GM23248 (cell line): ENCODE data around the gene CELA2A. TPM values are rescaled to one million over a fixed set of nuclear protein-coding genes. Genes with fewer than 3 reads are reported as not detected.

ENCODE experiments used
- DNase-seq: peaks from one replicate; pipeline ENCODE4 v3.0.0-alpha.2; 2015
- H2AFZ ChIP-seq: fragments of 200-600 bp; sonication (generic); 2 replicates; pipeline ENCODE4 v1.6.1; 2016; ENCODE audit warnings: antibody characterized with exemption
- H3F3A ChIP-seq: fragments of 200-600 bp; sonication (generic); 2 replicates; pipeline ENCODE4 v1.6.1; 2016; ENCODE audit warnings: mild to moderate bottlenecking, antibody characterized with exemption, mixed run types; ENCODE audit not compliant: insufficient read depth
- H3K27ac ChIP-seq: fragments of 200-600 bp; sonication (generic); 2 replicates; pipeline ENCODE4 v1.5.1; 2016; ENCODE audit warnings: mild to moderate bottlenecking
- H3K27me3 ChIP-seq: fragments of 200-600 bp; sonication (generic); replicated peaks from 2 replicates; pipeline ENCODE4 v1.6.1; 2016; ENCODE audit warnings: mild to moderate bottlenecking; ENCODE audit not compliant: insufficient read depth
- H3K36me3 ChIP-seq: fragments of 200-600 bp; sonication (generic); 2 replicates; pipeline ENCODE4 v1.6.1; 2016; ENCODE audit warnings: low read depth, mild to moderate bottlenecking
- H3K4me1 ChIP-seq: fragments of 200-600 bp; sonication (generic); 2 replicates; pipeline ENCODE4 v1.6.1; 2016; ENCODE audit warnings: mild to moderate bottlenecking; ENCODE audit not compliant: insufficient read depth
- H3K4me2 ChIP-seq: fragments of 200-600 bp; sonication (generic); one replicate; pipeline ENCODE4 v1.6.1; 2016; ENCODE audit warnings: mild to moderate bottlenecking; ENCODE audit not compliant: unreplicated experiment
- H3K4me3 ChIP-seq: fragments of 200-600 bp; sonication (generic); 2 replicates; pipeline ENCODE4 v1.5.1; 2016; ENCODE audit warnings: mild to moderate bottlenecking
- H3K79me2 ChIP-seq: fragments of 200-600 bp; sonication (generic); 2 replicates; pipeline ENCODE4 v1.6.1; 2016; ENCODE audit warnings: mild to moderate bottlenecking; ENCODE audit not compliant: insufficient read depth
- H3K9ac ChIP-seq: fragments of 200-600 bp; sonication (generic); 2 replicates; pipeline ENCODE4 v1.6.1; 2016; ENCODE audit warnings: mild to moderate bottlenecking
- H3K9me2 ChIP-seq: fragments of 200-600 bp; sonication (generic); 2 replicates; pipeline ENCODE4 v1.6.1; 2016; ENCODE audit warnings: mixed run types, mild to moderate bottlenecking, moderate library complexity; ENCODE audit not compliant: insufficient read depth
- H3K9me3 ChIP-seq: fragments of 200-600 bp; sonication (generic); one replicate; pipeline ENCODE4 v1.6.1; 2017; ENCODE audit warnings: low read depth
- H4K20me1 ChIP-seq: fragments of 200-600 bp; sonication (generic); 2 replicates; pipeline ENCODE4 v1.6.0; 2016; ENCODE audit not compliant: insufficient read depth
- EZH2 ChIP-seq: fragments of 200-600 bp; sonication (generic); IDR thresholded peaks from 2 replicates; pipeline ENCODE4 v1.6.1; 2018; ENCODE audit warnings: antibody characterized with exemption, mild to moderate bottlenecking; ENCODE audit not compliant: insufficient read depth, poor library complexity, severe bottlenecking
- EZH2phosphoT487 ChIP-seq: fragments of 200-600 bp; sonication (generic); IDR thresholded peaks from 2 replicates; pipeline ENCODE4 v1.6.1; 2018; ENCODE audit warnings: antibody characterized with exemption, moderate library complexity, mild to moderate bottlenecking, low read depth; ENCODE audit not compliant: insufficient read depth
- WGBS, 2 experiments: methylation state at CpG; one replicate each; pipeline ENCODE4 v1.1.6; 2015 to 2017; ENCODE audit warnings: low lambda C conversion rate in 2 of 2, low coverage in 1 of 2; ENCODE audit errors: missing lambda C conversion rate in 2 of 2; 5-methylcytosine and 5-hydroxymethylcytosine counted together
- in situ Hi-C: fragments of 300-500 bp; cut with MboI; formaldehyde crosslinking; loops from 2 replicates; pipeline ENCODE4 v1.15.0; 2020
- polyA plus RNA-seq: library from polyadenylated mRNA; unstranded; fragments of >200 nt; fragmentation: Nextera tagmentation; extraction: Ambion mirVana; gene quantifications from 2 replicates; pipeline ENCODE4 v1.2.1, GENCODE V29; 2016
- total RNA-seq: library from RNA; depleted of rRNA; stranded (reverse); fragments of >200 nt; shearing (Covaris generic); gene quantifications from 2 replicates; pipeline ENCODE4 v1.2.3, GENCODE V29; 2014

Gene CELA2A
- total and polyA plus RNA-seq, 2 experiments from 2014 or later: not detected

DNA sequence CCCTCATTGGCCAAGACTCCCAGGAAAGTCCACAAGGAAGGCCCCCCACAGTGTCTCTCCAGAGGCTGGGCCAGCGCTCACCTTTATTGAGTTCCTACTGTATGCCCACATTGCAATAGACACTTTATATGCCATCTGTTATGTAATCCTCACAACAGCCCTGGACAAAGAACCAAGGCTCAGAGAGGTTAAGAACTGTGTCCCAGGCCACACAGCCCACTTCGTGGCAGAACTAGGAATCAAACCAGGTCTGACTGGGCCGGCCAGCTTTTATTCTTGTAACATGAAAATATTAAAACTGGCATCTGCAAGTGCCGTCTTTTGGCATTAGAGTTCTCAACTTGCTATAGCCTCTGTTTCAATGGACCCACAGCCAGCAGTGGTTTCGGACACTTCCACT is 13.8 kb upstream of the CELA2A start:
- no peaks in the 10 kb centered on the region for H4K20me1 ChIP-seq
- H2AFZ ChIP-seq: no peak overlapping the region
- in situ Hi-C loops: loop anchor here (25.0 kb wide), 1 partner anchor 305 kb away; no protein-coding TSS in a partner anchor
- H3K79me2 ChIP-seq: no peaks in the 10 kb centered on the region
- no peaks in the 10 kb centered on the region for H3K4me1 ChIP-seq
- no peaks in the 10 kb centered on the region for H3K9me3 ChIP-seq
- DNase-seq: no peak
- H3K27ac ChIP-seq: no peak overlapping the region
- H3K9me2 ChIP-seq: no peaks in the 10 kb centered on the region
- H3K27me3 ChIP-seq: no peaks in the 10 kb centered on the region
- H3K4me3 ChIP-seq: no peak overlapping the region
- H3K4me2 ChIP-seq: no peak overlapping the region
- no peak for TF ChIP-seq EZH2phosphoT487
- TF ChIP-seq EZH2: no peak
- H3F3A ChIP-seq: no peaks in the 10 kb centered on the region
- no peaks in the 10 kb centered on the region for H3K36me3 ChIP-seq
- WGBS, 2 experiments: 70 to 72% methylated on average over 5 of the region's 5 CpGs
- no peak overlapping the region for H3K9ac ChIP-seq

DNA sequence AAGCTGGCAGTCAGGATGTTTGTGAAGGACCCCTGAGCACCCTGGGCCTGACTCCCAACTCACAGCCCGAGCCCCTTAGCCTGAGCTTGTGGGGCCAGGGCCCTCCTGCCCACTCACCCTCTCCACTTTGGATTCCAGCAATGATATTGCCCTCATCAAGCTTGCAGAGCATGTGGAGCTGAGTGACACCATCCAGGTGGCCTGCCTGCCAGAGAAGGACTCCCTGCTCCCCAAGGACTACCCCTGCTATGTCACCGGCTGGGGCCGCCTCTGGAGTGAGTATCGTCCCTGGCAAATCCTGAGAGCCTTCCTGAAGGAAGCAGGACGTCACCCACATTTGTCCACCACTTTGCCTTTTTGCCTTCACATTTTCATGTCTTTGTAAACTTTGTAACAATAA is 13.3 kb upstream of the CELA2A start:
- Histone ChIP-seq H4K20me1 (no peaks in the 10 kb centered on the region), H3F3A (no peaks in the 10 kb centered on the region), H3K36me3 (no peaks in the 10 kb centered on the region), H3K4me3 (no peak overlapping the region), H2AFZ (no peak overlapping the region), H3K4me1 (no peaks in the 10 kb centered on the region), H3K9me3 (no peaks in the 10 kb centered on the region), H3K9ac (no peak overlapping the region), H3K4me2 (no peak overlapping the region), H3K27ac (no peak overlapping the region), H3K9me2 (no peaks in the 10 kb centered on the region), H3K79me2 (no peaks in the 10 kb centered on the region), H3K27me3 (no peaks in the 10 kb centered on the region)
- TF ChIP-seq EZH2 (no peak), EZH2phosphoT487 (no peak)
- DNase-seq: no peak
- in situ Hi-C loops: loop anchor here (25.0 kb wide), 1 partner anchor 306 kb away; no protein-coding TSS in a partner anchor
- WGBS, 2 experiments: 69 to 73% methylated on average over 5 of the region's 5 CpGs

DNA sequence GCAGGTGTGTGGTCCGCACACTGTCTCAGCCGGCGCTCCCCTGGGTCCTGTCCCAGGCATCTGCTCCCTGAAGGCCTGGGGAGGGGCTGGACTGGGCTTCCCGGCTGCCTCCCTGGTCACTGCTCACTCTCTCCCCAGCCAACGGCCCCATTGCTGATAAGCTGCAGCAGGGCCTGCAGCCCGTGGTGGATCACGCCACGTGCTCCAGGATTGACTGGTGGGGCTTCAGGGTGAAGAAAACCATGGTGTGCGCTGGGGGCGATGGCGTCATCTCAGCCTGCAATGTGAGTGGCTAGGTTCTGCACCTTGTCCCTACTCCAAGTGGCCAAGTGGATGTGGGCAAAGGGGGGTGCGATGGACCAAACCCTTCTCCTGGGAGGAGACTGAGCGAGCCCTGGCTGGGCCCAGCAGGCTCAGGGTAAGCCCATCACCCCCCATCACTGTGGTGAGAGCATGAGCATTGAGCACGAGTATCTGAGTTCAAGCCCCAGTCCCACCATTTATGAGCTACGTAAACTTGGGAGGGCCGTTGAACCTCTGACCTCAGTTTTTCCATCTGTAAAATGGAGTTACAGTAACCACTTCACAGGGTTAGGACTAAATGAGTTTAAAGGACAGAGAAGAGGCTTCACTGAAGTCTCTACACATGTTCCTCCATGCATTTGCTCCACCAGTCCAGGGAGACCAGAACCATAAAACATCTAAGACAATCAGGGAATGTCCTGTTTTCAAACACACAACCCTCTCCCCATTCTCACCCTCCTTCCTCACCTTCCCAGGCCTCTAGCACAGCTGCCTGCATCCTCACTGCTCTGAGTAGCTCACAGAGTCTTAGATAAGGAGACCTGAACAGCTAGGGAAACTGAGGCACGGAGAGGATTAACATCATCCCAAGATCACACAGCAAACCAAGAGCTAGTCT is 11.8 kb upstream of the CELA2A start:
- no peak overlapping the region for H3K4me2 ChIP-seq
- H3K9me3 ChIP-seq: no peaks in the 10 kb centered on the region
- TF ChIP-seq EZH2phosphoT487: no peak
- no peak for TF ChIP-seq EZH2
- no peak overlapping the region for H2AFZ ChIP-seq
- in situ Hi-C loops: loop anchor here (25.0 kb wide), 1 partner anchor 307 kb away; no protein-coding TSS in a partner anchor
- WGBS, 2 experiments: 87 to 89% methylated on average over 15 to 17 of the region's 17 CpGs
- no peaks in the 10 kb centered on the region for H3K79me2 ChIP-seq
- H3K36me3 ChIP-seq: no peaks in the 10 kb centered on the region
- no peaks in the 10 kb centered on the region for H3K4me1 ChIP-seq
- no peaks in the 10 kb centered on the region for H3K9me2 ChIP-seq
- H3K9ac ChIP-seq: no peak overlapping the region
- no peak for DNase-seq
- H3F3A ChIP-seq: no peaks in the 10 kb centered on the region
- no peaks in the 10 kb centered on the region for H4K20me1 ChIP-seq
- H3K27me3 ChIP-seq: no peaks in the 10 kb centered on the region
- no peak overlapping the region for H3K4me3 ChIP-seq
- H3K27ac ChIP-seq: no peak overlapping the region

DNA sequence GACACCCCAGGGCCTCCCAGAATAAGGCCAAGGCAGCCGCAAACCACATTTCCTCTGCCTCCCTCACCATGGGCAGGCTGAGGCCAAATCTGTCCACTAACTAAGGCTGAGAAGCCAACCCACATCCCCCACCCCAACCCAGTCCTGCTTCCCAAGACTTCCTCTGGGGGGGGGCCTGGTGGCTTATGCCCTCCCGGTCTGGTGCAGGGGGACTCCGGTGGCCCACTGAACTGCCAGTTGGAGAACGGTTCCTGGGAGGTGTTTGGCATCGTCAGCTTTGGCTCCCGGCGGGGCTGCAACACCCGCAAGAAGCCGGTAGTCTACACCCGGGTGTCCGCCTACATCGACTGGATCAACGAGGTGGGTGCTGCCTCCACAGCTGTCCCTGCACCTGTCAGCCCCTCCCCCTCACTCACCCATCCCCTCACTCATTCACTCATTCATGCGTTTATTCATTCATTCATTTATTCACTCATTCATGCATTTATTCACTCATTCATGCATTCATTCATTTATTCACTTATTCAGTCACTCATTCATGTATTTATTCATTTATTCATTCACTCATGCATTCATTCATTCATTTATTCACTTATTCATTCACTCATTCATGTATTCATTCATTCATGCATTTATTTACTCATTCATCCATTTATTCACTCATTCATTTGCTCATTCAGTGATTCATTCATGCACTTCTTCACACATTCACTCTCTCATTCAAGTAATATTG is 11.0 kb upstream of the CELA2A start:
- TF ChIP-seq EZH2: no peak
- Histone ChIP-seq H3K79me2 (no peaks in the 10 kb centered on the region), H3K9me2 (no peaks in the 10 kb centered on the region), H3K4me3 (no peak overlapping the region), H2AFZ (no peak overlapping the region), H3K4me1 (no peaks in the 10 kb centered on the region), H3K27ac (no peak overlapping the region), H3F3A (no peaks in the 10 kb centered on the region), H4K20me1 (no peaks in the 10 kb centered on the region), H3K9me3 (no peaks in the 10 kb centered on the region), H3K27me3 (no peaks in the 10 kb centered on the region), H3K36me3 (no peaks in the 10 kb centered on the region), H3K9ac (no peak overlapping the region), H3K4me2 (no peak overlapping the region)
- WGBS, 2 experiments: 86 to 90% methylated on average over 13 to 14 of the region's 14 CpGs
- DNase-seq: no peak
- in situ Hi-C loops: loop anchor here (25.0 kb wide), 1 partner anchor 308 kb away; no protein-coding TSS in a partner anchor
